Stomach (tissue), 9 donors: ENCODE measurements around the gene HJURP. TPM values are rescaled to one million over a fixed set of nuclear protein-coding genes. Genes with fewer than 3 reads are reported as not detected.

Experiments
- DNase-seq, 2 donors: peaks; one replicate each; pipeline versions ENCODE4 v3.0.0 to v3.0.0-alpha.2; 2013 to 2019
- H3K27ac ChIP-seq, 5 donors: fragments of 200-600 bp in 4 of 5; sonication (generic) in 4 of 5; one replicate each; pipeline ENCODE4 v1.5.1; 2013 to 2019; ENCODE audit warnings: mild to moderate bottlenecking in 1 of 5, moderate library complexity in 1 of 5
- H3K27me3 ChIP-seq, 3 donors: fragments of 200-600 bp; sonication (generic); one replicate each; pipeline ENCODE4 v1.5.1; 2017 to 2019; ENCODE audit warnings: mixed run types in 1 of 3
- H3K36me3 ChIP-seq, 4 donors: fragments of 200-600 bp; sonication (generic); 1 replicate in 3 of 4; 2 replicates in 1 of 4; pipeline ENCODE4 v1.5.1; 2016 to 2019
- H3K4me1 ChIP-seq, 4 donors: fragments of 200-600 bp; sonication (generic); one replicate each; pipeline ENCODE4 v1.5.1; 2016 to 2019
- H3K4me3 ChIP-seq, 4 donors: fragments of 200-600 bp; sonication (generic) in 3 of 4; one replicate each; pipeline ENCODE4 v1.5.1; 2016 to 2019; ENCODE audit warnings: mild to moderate bottlenecking in 1 of 4
- H3K9me3 ChIP-seq, 4 donors: fragments of 200-600 bp; sonication (generic); one replicate each; pipeline ENCODE4 v1.5.1; 2016 to 2019
- CTCF ChIP-seq, 7 experiments: fragments of 450-650 bp in 4 of 7; fragments of 200-600 bp in 3 of 7; sonication (generic) in 3 of 7; IDR thresholded peaks; one replicate each; pipeline ENCODE4 v1.5.1; 2016 to 2019; ENCODE audit warnings: antibody characterized with exemption in 7 of 7, control low read depth in 2 of 7, mild to moderate bottlenecking in 1 of 7
- EP300 ChIP-seq: sonication (generic); formaldehyde crosslinking; IDR thresholded peaks from one replicate; pipeline ENCODE4 v1.6.1; 2017; ENCODE audit warnings: antibody characterized with exemption
- POLR2A ChIP-seq, 4 donors: fragments of 450-650 bp; IDR thresholded peaks; one replicate each; pipeline ENCODE4 v1.6.1; 2016; ENCODE audit warnings: antibody characterized with exemption in 4 of 4, control low read depth in 2 of 4, mild to moderate bottlenecking in 1 of 4, moderate library complexity in 1 of 4
- POLR2AphosphoS5 ChIP-seq, 3 donors: sonication (generic); formaldehyde crosslinking; IDR thresholded peaks; one replicate each; pipeline ENCODE4 v1.6.1; 2016; ENCODE audit warnings: antibody characterized with exemption in 3 of 3
- WGBS, 5 donors: extraction: QIAGEN DNeasy Blood & Tissue Kit in 3 of 5; methylation state at CpG; one replicate each; pipeline versions ENCODE4 v1.1.5 to v1.1.7; 2013 to 2018; 5-methylcytosine and 5-hydroxymethylcytosine counted together
- intact Hi-C: fragments of 100-400 bp; cut with DNase I; formaldehyde crosslinking; loops from one replicate; pipeline ENCODE4 v1.15.1; 2023; ENCODE audit warnings: low total_unique reads
- polyA plus RNA-seq, 3 donors: library from polyadenylated mRNA; stranded (reverse); fragments of 200-250 nt; gene quantifications; one replicate each; pipeline ENCODE4 v1.2.3, GENCODE V29; 2013
- total RNA-seq, 5 donors: library from RNA; depleted of rRNA; stranded (reverse); fragments of >200 nt; gene quantifications; one replicate each; pipeline versions ENCODE4 v1.1.0 to v1.2.3, GENCODE V29; 2014 to 2016
- donor health status: healthy with polysubstance abuse.
- donor health status: Bipolar disorder and iron deficiency.
- donor health status: healthy.

Gene HJURP
- total and polyA plus RNA-seq, 8 donors: 1.2 to 28.3 (median 3.0) TPM

GRCh38 chr2:233803292-233803911, 50.9 kb downstream of the HJURP start:
- Histone ChIP-seq H3K4me1 (no peaks in the 10 kb centered on the region), H3K27me3 (peaks cover 0 to 19% (median 0%) of the 10 kb centered on the region in 3 donors), H3K9me3 (no peaks in the 10 kb centered on the region), H3K4me3 (no peak overlapping the region), H3K27ac (no peak overlapping the region), H3K36me3 (no peaks in the 10 kb centered on the region)
- intact Hi-C loops: no loop called here
- DNase-seq: peak in 1 of 2 donors; percentile 10
- WGBS, 5 donors: 63 to 79% (median 69%) methylated on average over 2 of the region's 2 CpGs
- TF ChIP-seq POLR2AphosphoS5 (IDR thresholded peaks at IDR 0.05): no peak
- TF ChIP-seq POLR2A (IDR thresholded peaks at IDR 0.05): no peak
- TF ChIP-seq CTCF (IDR thresholded peaks at IDR 0.05): no peak
- TF ChIP-seq EP300: no peak

DNA sequence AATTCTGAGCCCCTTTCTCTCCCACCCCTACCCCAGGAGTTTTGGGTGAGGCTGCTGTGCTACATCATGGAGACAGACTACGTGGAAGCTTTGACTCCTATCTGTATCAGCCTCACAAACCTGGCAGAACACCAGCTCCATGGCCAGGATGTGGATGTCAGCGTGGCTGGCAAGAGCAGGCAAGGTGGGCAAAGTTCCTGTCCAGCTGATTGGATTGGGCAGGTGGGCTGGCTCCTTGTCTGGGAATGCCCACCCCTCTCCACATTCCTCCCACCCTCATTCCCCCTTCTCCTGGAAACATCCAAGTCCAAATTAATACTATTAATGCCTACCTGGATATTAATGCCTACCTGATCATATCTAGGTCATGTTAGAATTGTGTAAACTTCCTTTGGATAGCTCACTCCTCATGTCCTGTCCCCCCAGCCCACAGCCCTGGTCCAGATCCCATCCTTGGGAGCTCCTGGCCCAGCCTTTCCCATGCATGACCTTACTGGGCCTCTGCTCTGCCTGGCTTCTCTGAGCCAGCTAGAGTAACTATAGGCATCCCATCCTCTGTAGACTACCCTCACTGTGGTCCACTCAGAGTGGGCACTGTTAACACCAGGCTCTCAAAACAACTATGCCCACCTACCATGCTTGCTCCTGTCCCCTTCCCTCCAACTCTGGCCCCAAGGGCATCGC, 52.1 kb downstream of the HJURP start:
- no peak overlapping the region for H3K27ac ChIP-seq
- H3K9me3 ChIP-seq: no peaks in the 10 kb centered on the region
- DNase-seq: peak in 1 of 2 donors; percentile 20
- TF ChIP-seq CTCF (IDR thresholded peaks at IDR 0.05) (no peak), EP300 (no peak), POLR2AphosphoS5 (IDR thresholded peaks at IDR 0.05) (no peak), POLR2A (IDR thresholded peaks at IDR 0.05) (no peak)
- peaks cover 0 to 15% (median 0%) of the 10 kb centered on the region in 3 donors for H3K27me3 ChIP-seq
- H3K4me1 ChIP-seq: no peaks in the 10 kb centered on the region
- intact Hi-C loops: no loop called here
- WGBS, 5 donors: 52 to 79% (median 60%) methylated on average over 2 to 3 of the region's 3 CpGs
- H3K4me3 ChIP-seq: no peak overlapping the region
- no peaks in the 10 kb centered on the region for H3K36me3 ChIP-seq

GRCh38 chr2:233801357-233802131, 52.8 kb downstream of the HJURP start:
- intact Hi-C loops: no loop called here
- Histone ChIP-seq H3K27ac (no peak overlapping the region), H3K4me1 (no peaks in the 10 kb centered on the region), H3K36me3 (no peaks in the 10 kb centered on the region), H3K9me3 (no peaks in the 10 kb centered on the region), H3K27me3 (peaks cover 0 to 13% (median 0%) of the 10 kb centered on the region in 3 donors), H3K4me3 (no peak overlapping the region)
- TF ChIP-seq CTCF (IDR thresholded peaks at IDR 0.05) (no peak), EP300 (no peak), POLR2AphosphoS5 (IDR thresholded peaks at IDR 0.05) (no peak), POLR2A (IDR thresholded peaks at IDR 0.05) (no peak)
- WGBS, 5 donors: 75 to 80% (median 78%) methylated on average over 8 to 9 of the region's 9 CpGs
- DNase-seq: peak in 1 of 2 donors; percentile 14

DNA sequence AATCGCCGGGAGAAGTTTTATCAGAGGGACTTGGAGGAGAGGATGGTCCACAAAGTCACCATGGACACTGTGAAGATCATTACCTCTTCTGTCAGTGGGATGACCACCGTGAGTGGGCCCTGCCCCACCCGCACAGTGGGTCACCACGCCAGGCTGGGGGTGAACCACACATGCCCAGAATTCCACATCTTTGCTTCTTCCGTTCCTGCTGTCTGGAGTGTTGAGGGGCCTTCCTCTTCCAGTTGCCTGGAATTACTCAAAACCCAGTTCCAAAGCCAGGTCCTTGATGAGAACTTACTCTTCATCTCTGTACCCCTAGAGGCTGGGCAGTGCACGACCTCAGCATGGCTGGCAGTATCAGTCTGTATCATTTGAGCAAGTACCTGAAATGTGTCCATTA, 54.1 kb downstream of the HJURP start:
- H3K4me3 ChIP-seq: no peak overlapping the region
- H3K36me3 ChIP-seq: no peaks in the 10 kb centered on the region
- peaks cover 0 to 13% (median 0%) of the 10 kb centered on the region in 3 donors for H3K27me3 ChIP-seq
- peak in 1 of 2 donors; percentile 9 for DNase-seq
- H3K27ac ChIP-seq: no peak overlapping the region
- TF ChIP-seq CTCF (IDR thresholded peaks at IDR 0.05): no peak
- TF ChIP-seq EP300: no peak
- no peak for TF ChIP-seq POLR2AphosphoS5 (IDR thresholded peaks at IDR 0.05)
- no peak for TF ChIP-seq POLR2A (IDR thresholded peaks at IDR 0.05)
- intact Hi-C loops: no loop called here
- WGBS, 5 donors: 75 to 84% (median 79%) methylated on average over 7 of the region's 7 CpGs
- H3K4me1 ChIP-seq: no peaks in the 10 kb centered on the region
- no peaks in the 10 kb centered on the region for H3K9me3 ChIP-seq
